Fibroblast of lung (primary cell): Measurements from ENCODE around the gene MNT. TPM values are rescaled to one million over a fixed set of nuclear protein-coding genes. Genes with fewer than 3 reads are reported as not detected.
"Not testable (repeated sequence)": the region's sequence is repeated elsewhere in the genome, so short reads cannot be mapped to it uniquely, and the experiment has no call there.

ENCODE experiments used
- DNase-seq, 2 donors: peaks; one replicate each; pipeline versions ENCODE4 v3.0.0 to v3.0.0-alpha.2; 2010; ENCODE audit warnings: low read depth in 2 of 2
- H2AFZ ChIP-seq: 2 replicates; pipeline ENCODE4 v1.5.1; 2012; ENCODE audit warnings: low read length, control low read depth, inconsistent platforms
- H3K27ac ChIP-seq: 2 replicates; pipeline ENCODE4 v1.5.1; 2011; ENCODE audit warnings: low read length, control low read depth; ENCODE audit not compliant: insufficient read depth
- H3K27me3 ChIP-seq: 2 replicates; pipeline ENCODE4 v1.5.1; 2011; ENCODE audit warnings: mild to moderate bottlenecking, low read length; ENCODE audit not compliant: control insufficient read depth, insufficient read depth
- H3K36me3 ChIP-seq: 2 replicates; pipeline ENCODE4 v1.5.1; 2011; ENCODE audit warnings: low read length; ENCODE audit not compliant: control insufficient read depth, insufficient read depth
- H3K4me1 ChIP-seq: 2 replicates; pipeline ENCODE4 v1.5.1; 2011; ENCODE audit warnings: low read length; ENCODE audit not compliant: control insufficient read depth, insufficient read depth; ENCODE audit errors: extremely low read depth
- H3K4me2 ChIP-seq: 2 replicates; pipeline ENCODE4 v1.5.1; 2011; ENCODE audit warnings: low read length, control low read depth; ENCODE audit not compliant: insufficient read depth; ENCODE audit errors: extremely low read depth
- H3K4me3 ChIP-seq, 4 experiments: fragments of 200-600 bp in 1 of 4; sonication (generic) in 1 of 4; replicated peaks in 1 of 4; 2 replicates each; pipeline ENCODE4 v1.5.1; 2011 to 2016; ENCODE audit warnings: low read length in 4 of 4, low read depth in 3 of 4, mild to moderate bottlenecking in 3 of 4, control low read depth in 2 of 4, inconsistent platforms in 1 of 4, mixed read lengths in 1 of 4; ENCODE audit not compliant: insufficient read depth in 1 of 4; ENCODE audit errors: control extremely low read depth in 1 of 4
- H3K79me2 ChIP-seq: 2 replicates; pipeline ENCODE4 v1.5.1; 2012; ENCODE audit warnings: mild to moderate bottlenecking, low read length, inconsistent platforms; ENCODE audit not compliant: control insufficient read depth, insufficient read depth
- H3K9ac ChIP-seq: 2 replicates; pipeline ENCODE4 v1.5.1; 2011; ENCODE audit warnings: mild to moderate bottlenecking, low read length, control low read depth; ENCODE audit not compliant: insufficient read depth
- H3K9me3 ChIP-seq: 2 replicates; pipeline ENCODE4 v1.5.1; 2012; ENCODE audit warnings: low read depth, low read length; ENCODE audit not compliant: control insufficient read depth, insufficient read depth
- H4K20me1 ChIP-seq: 2 replicates; pipeline ENCODE4 v1.5.1; 2011; ENCODE audit warnings: low read length; ENCODE audit not compliant: control insufficient read depth, insufficient read depth; ENCODE audit errors: extremely low read depth
- EZH2 ChIP-seq: IDR thresholded peaks from 2 replicates; pipeline ENCODE4 v1.5.1; 2012; ENCODE audit warnings: low read length, control low read depth, mild to moderate bottlenecking; ENCODE audit errors: missing control alignments
- polyA minus RNA-seq: library from RNA; depleted of rRNA, polyadenylated mRNA; stranded (reverse); fragments of >200 nt; gene quantifications from 2 replicates; pipeline ENCODE4 v1.2.3, GENCODE V29; 2011; ENCODE audit warnings: low replicate concordance
- polyA plus RNA-seq, 2 donors: library from polyadenylated mRNA; depleted of rRNA in 1 of 2; stranded (reverse) in 1 of 2; unstranded in 1 of 2; fragments of >200 nt; gene quantifications; 2 replicates each; pipeline ENCODE4 v1.2.1, GENCODE V29; 2011 to 2012; ENCODE audit warnings: missing spikeins in 1 of 2
- total RNA-seq: library from RNA; depleted of rRNA; stranded (reverse); fragments of >200 nt; gene quantifications from 2 replicates; pipeline ENCODE4 v1.2.1, GENCODE V29; 2014
- TF ChIP-seq, protein P1 (sequence below), 2 donors: IDR thresholded peaks in 1 of 2; conservative IDR thresholded peaks in 1 of 2; 1 replicate in 1 of 2; 2 replicates in 1 of 2; pipeline ENCODE4 v1.5.1; 2011 to 2012; ENCODE audit warnings: low read length in 2 of 2, control low read depth in 1 of 2, inconsistent platforms in 1 of 2, low read depth in 1 of 2, mild to moderate bottlenecking in 1 of 2

Gene MNT
- total RNA-seq (4.9 and 8.4 TPM in 2 replicates), polyA plus RNA-seq (1.7 and 2.2 TPM in 2 replicates), polyA minus RNA-seq (15.8 and 17.1 TPM in 2 replicates)
- 11.3 and 12.2 TPM in 2 replicates for polyA plus RNA-seq (2012)

- H4K20me1 ChIP-seq: no peaks in the 10 kb centered on the region
- peaks cover 27% of the 10 kb centered on the region for H3K79me2 ChIP-seq
- H3K36me3 ChIP-seq: no peaks in the 10 kb centered on the region
- H3K4me1 ChIP-seq: peaks cover 46% of the 10 kb centered on the region
- peak within 1 kb of the TSS; percentile 87 to 100 (median 94) for H3K4me3 ChIP-seq
- H2AFZ ChIP-seq: peak within 1 kb of the TSS; percentile 26
- TF ChIP-seq, protein P1, sequence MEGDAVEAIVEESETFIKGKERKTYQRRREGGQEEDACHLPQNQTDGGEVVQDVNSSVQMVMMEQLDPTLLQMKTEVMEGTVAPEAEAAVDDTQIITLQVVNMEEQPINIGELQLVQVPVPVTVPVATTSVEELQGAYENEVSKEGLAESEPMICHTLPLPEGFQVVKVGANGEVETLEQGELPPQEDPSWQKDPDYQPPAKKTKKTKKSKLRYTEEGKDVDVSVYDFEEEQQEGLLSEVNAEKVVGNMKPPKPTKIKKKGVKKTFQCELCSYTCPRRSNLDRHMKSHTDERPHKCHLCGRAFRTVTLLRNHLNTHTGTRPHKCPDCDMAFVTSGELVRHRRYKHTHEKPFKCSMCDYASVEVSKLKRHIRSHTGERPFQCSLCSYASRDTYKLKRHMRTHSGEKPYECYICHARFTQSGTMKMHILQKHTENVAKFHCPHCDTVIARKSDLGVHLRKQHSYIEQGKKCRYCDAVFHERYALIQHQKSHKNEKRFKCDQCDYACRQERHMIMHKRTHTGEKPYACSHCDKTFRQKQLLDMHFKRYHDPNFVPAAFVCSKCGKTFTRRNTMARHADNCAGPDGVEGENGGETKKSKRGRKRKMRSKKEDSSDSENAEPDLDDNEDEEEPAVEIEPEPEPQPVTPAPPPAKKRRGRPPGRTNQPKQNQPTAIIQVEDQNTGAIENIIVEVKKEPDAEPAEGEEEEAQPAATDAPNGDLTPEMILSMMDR (conservative IDR thresholded peaks at IDR 0.05 in 1 of 2, IDR thresholded peaks at IDR 0.05 in 1 of 2; ENCODE audit: low read depth in 1 of 2, low read length in 2 of 2): no peak
- no peak for TF ChIP-seq EZH2
- H3K4me2 ChIP-seq: peak within 1 kb of the TSS; percentile 80
- H3K9ac ChIP-seq: peak within 1 kb of the TSS; percentile 100
- no peaks in the 10 kb centered on the region for H3K9me3 ChIP-seq
- H3K27me3 ChIP-seq: no peaks in the 10 kb centered on the region
- peak; percentile 93 to 96 for DNase-seq
- H3K27ac ChIP-seq: peak within 1 kb of the TSS; percentile 100
Observed at GRCh38 chr17:2400877-2401425, at the start of gene MNT. Gene MNT (minus strand): TSS chr17:2401060. CDS start chr17:2400712, 348 bp downstream.

DNA sequence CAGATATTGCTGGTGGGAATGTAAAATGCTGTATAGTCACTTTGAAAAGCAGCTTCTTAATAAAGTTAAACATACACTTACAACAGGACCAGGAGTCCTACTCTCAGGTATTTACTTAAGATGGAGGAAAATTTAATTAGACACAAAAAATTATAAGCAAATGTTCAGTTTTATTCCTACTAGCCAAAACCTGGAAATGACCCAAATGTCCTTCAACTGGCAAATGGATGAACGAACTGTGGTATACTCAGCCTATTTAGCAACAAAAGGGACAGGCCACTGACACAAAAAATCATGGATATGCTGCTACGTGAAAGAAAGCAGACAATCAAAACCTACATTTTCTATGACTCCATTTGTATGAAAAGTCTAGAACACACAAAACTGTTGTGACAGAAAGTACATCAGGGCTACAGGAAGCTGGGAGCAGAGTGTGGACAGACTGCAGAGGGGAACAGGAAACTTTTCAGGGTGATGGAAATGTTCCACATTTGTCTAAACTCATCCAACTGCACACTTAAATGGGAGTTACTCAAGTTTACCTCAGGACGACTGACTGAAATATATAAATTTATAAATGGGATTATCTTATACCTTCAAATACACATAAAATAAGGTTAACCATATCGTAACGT, 49.3 kb upstream of the MNT start:
- no peaks in the 10 kb centered on the region for H3K36me3 ChIP-seq
- H3K27ac ChIP-seq: no peak overlapping the region
- H2AFZ ChIP-seq: no peak overlapping the region
- H3K4me1 ChIP-seq: no peaks in the 10 kb centered on the region
- no peak for DNase-seq
- no peaks in the 10 kb centered on the region for H3K79me2 ChIP-seq
- H3K27me3 ChIP-seq: no peaks in the 10 kb centered on the region
- TF ChIP-seq EZH2: no peak
- TF ChIP-seq, protein P1 (conservative IDR thresholded peaks at IDR 0.05 in 1 of 2, IDR thresholded peaks at IDR 0.05 in 1 of 2; ENCODE audit: low read depth in 1 of 2, low read length in 2 of 2): no peak
- H3K9ac ChIP-seq: no peak overlapping the region
- no peak overlapping the region for H3K4me2 ChIP-seq
- no peaks in the 10 kb centered on the region for H4K20me1 ChIP-seq
- H3K9me3 ChIP-seq: no peaks in the 10 kb centered on the region
- H3K4me3 ChIP-seq: no peak overlapping the region

- DNase-seq: no peak
- TF ChIP-seq, protein P1 (conservative IDR thresholded peaks at IDR 0.05 in 1 of 2, IDR thresholded peaks at IDR 0.05 in 1 of 2; ENCODE audit: low read depth in 1 of 2, low read length in 2 of 2): no peak
- TF ChIP-seq EZH2: no peak
- Histone ChIP-seq H3K9ac (no peak overlapping the region), H3K4me3 (no peak overlapping the region), H3K4me2 (no peak overlapping the region), H3K27ac (no peak overlapping the region), H2AFZ (no peak overlapping the region), H3K4me1 (no peaks in the 10 kb centered on the region), H3K79me2 (no peaks in the 10 kb centered on the region), H3K27me3 (no peaks in the 10 kb centered on the region), H3K36me3 (no peaks in the 10 kb centered on the region), H4K20me1 (no peaks in the 10 kb centered on the region), H3K9me3 (no peaks in the 10 kb centered on the region)
Observed at GRCh38 chr17:2449486-2449885, 48.6 kb upstream of the MNT start.

GRCh38 chr17:2447479-2447878, 46.6 kb upstream of the MNT start:
- not testable (repeated sequence) for H3K4me1 ChIP-seq, H3K9ac ChIP-seq, H3K9me3 ChIP-seq, H3K79me2 ChIP-seq, H4K20me1 ChIP-seq, H3K27ac ChIP-seq, H2AFZ ChIP-seq, H3K27me3 ChIP-seq, DNase-seq, H3K4me3 ChIP-seq, H3K4me2 ChIP-seq, H3K36me3 ChIP-seq
